ENCODE measurements around the gene TXLNB.

DNA sequence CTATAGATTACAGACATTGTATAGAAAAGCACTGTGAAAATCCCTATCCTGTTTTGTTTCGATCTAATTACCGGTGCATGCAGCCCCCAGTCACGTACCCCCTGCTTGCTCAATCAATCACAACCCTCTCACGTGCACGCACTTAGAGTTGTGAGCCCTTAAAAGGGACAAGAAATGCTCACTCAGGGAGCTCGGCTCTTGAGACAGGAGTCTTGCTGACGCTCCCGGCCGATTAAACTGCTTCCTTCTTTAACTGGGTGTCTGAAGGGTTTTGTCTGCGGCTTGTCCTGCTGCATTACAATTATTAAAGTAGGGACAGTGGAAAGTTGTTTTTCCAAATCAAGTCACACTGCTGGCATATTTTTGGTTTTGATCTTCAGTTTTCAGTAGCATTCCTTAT is 2.6 kb downstream of the TXLNB start:
- TF ChIP-seq ZNF292 (tag by site-specific recombination; IDR thresholded peaks at IDR 0.05; ENCODE audit: borderline replicate concordance, low read depth) (no peak), ZNF274 (IDR thresholded peaks at IDR 0.05; ENCODE audit: low read length) (no peak), ZNF274 (tag by site-specific recombination; IDR thresholded peaks at IDR 0.05; ENCODE audit: borderline replicate concordance) (no peak), ZNF433 (tag by site-specific recombination; IDR thresholded peaks at IDR 0.05; ENCODE audit: low read depth) (no peak), ZNF133 (tag by site-specific recombination; IDR thresholded peaks at IDR 0.05) (no peak), SP2 (tag by site-specific recombination; IDR thresholded peaks at IDR 0.05) (no peak), ZNF24 (tag by site-specific recombination; IDR thresholded peaks at IDR 0.05) (no peak), ZNF76 (tag by site-specific recombination; IDR thresholded peaks at IDR 0.05; ENCODE audit: borderline replicate concordance, low read depth) (no peak), ZEB2 (tag by site-specific recombination; IDR thresholded peaks at IDR 0.05) (no peak), ZNF239 (tag by site-specific recombination; IDR thresholded peaks at IDR 0.05) (no peak), ZNF423 (tag by site-specific recombination; IDR thresholded peaks at IDR 0.05) (no peak), ZNF202 (tag by site-specific recombination; IDR thresholded peaks at IDR 0.05; ENCODE audit: borderline replicate concordance) (no peak)
- TF ChIP-seq, protein P1, sequence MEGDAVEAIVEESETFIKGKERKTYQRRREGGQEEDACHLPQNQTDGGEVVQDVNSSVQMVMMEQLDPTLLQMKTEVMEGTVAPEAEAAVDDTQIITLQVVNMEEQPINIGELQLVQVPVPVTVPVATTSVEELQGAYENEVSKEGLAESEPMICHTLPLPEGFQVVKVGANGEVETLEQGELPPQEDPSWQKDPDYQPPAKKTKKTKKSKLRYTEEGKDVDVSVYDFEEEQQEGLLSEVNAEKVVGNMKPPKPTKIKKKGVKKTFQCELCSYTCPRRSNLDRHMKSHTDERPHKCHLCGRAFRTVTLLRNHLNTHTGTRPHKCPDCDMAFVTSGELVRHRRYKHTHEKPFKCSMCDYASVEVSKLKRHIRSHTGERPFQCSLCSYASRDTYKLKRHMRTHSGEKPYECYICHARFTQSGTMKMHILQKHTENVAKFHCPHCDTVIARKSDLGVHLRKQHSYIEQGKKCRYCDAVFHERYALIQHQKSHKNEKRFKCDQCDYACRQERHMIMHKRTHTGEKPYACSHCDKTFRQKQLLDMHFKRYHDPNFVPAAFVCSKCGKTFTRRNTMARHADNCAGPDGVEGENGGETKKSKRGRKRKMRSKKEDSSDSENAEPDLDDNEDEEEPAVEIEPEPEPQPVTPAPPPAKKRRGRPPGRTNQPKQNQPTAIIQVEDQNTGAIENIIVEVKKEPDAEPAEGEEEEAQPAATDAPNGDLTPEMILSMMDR (tag by site-specific recombination; IDR thresholded peaks at IDR 0.05), result no peak
- TF ChIP-seq, protein P2, sequence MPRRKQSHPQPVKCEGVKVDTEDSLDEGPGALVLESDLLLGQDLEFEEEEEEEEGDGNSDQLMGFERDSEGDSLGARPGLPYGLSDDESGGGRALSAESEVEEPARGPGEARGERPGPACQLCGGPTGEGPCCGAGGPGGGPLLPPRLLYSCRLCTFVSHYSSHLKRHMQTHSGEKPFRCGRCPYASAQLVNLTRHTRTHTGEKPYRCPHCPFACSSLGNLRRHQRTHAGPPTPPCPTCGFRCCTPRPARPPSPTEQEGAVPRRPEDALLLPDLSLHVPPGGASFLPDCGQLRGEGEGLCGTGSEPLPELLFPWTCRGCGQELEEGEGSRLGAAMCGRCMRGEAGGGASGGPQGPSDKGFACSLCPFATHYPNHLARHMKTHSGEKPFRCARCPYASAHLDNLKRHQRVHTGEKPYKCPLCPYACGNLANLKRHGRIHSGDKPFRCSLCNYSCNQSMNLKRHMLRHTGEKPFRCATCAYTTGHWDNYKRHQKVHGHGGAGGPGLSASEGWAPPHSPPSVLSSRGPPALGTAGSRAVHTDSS (tag by site-specific recombination; IDR thresholded peaks at IDR 0.05), result no peak
- TF ChIP-seq, protein P3, sequence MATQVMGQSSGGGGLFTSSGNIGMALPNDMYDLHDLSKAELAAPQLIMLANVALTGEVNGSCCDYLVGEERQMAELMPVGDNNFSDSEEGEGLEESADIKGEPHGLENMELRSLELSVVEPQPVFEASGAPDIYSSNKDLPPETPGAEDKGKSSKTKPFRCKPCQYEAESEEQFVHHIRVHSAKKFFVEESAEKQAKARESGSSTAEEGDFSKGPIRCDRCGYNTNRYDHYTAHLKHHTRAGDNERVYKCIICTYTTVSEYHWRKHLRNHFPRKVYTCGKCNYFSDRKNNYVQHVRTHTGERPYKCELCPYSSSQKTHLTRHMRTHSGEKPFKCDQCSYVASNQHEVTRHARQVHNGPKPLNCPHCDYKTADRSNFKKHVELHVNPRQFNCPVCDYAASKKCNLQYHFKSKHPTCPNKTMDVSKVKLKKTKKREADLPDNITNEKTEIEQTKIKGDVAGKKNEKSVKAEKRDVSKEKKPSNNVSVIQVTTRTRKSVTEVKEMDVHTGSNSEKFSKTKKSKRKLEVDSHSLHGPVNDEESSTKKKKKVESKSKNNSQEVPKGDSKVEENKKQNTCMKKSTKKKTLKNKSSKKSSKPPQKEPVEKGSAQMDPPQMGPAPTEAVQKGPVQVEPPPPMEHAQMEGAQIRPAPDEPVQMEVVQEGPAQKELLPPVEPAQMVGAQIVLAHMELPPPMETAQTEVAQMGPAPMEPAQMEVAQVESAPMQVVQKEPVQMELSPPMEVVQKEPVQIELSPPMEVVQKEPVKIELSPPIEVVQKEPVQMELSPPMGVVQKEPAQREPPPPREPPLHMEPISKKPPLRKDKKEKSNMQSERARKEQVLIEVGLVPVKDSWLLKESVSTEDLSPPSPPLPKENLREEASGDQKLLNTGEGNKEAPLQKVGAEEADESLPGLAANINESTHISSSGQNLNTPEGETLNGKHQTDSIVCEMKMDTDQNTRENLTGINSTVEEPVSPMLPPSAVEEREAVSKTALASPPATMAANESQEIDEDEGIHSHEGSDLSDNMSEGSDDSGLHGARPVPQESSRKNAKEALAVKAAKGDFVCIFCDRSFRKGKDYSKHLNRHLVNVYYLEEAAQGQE (tag by site-specific recombination; IDR thresholded peaks at IDR 0.05), result no peak

Measured in HEK293 (cell line).